Psoas muscle (tissue), 8 donors: ENCODE results near the gene GNB3. TPM values are rescaled to one million over a fixed set of nuclear protein-coding genes. Genes with fewer than 3 reads are reported as not detected.
A peak's percentile ranks its signal among the peaks of the same experiment; 100 is the strongest.

Source experiments
- ATAC-seq, 4 donors: fragments of 200-7000 bp; cut with Tn5 transposase; one replicate each; pipeline ENCODE4 v1.9.1; 2020; ENCODE audit warnings: moderate library complexity in 3 of 4, mild to moderate bottlenecking in 2 of 4
- DNase-seq, 2 donors: peaks; one replicate each; pipeline ENCODE4 v3.0.0-alpha.2; 2020
- H3K27ac ChIP-seq: fragments of 200-600 bp; one replicate; pipeline ENCODE4 v1.8.0; 2022
- H3K27me3 ChIP-seq, 3 donors: fragments of 200-600 bp in 1 of 3; one replicate each; pipeline versions ENCODE4 v1.6.1 to v1.8.0; 2013 to 2022; ENCODE audit warnings: low read length in 2 of 3, mild to moderate bottlenecking in 2 of 3, moderate library complexity in 1 of 3; ENCODE audit not compliant: insufficient read depth in 3 of 3
- H3K36me3 ChIP-seq, 2 donors: fragments of 200-600 bp in 1 of 2; one replicate each; pipeline versions ENCODE4 v1.6.1 to v1.8.0; 2013 to 2022; ENCODE audit warnings: low read depth in 1 of 2, mild to moderate bottlenecking in 1 of 2, moderate library complexity in 1 of 2; ENCODE audit not compliant: insufficient read depth in 1 of 2
- H3K4me1 ChIP-seq: fragments of 200-600 bp; one replicate; pipeline ENCODE4 v1.8.0; 2022
- H3K4me3 ChIP-seq: fragments of 200-600 bp; one replicate; pipeline ENCODE4 v1.8.0; 2022; ENCODE audit warnings: mild to moderate bottlenecking
- H3K9me3 ChIP-seq: fragments of 200-600 bp; one replicate; pipeline ENCODE4 v1.8.0; 2022
- WGBS, 3 donors: extraction: QIAGEN DNeasy Blood & Tissue Kit; methylation state at CpG; one replicate each; pipeline versions ENCODE4 v1.1.6 to v1.1.7; 2013; 5-methylcytosine and 5-hydroxymethylcytosine counted together
- intact Hi-C, 2 donors: fragments of 100-400 bp; cut with DNase I; formaldehyde crosslinking; loops; one replicate each; pipeline versions ENCODE4 v1.11.0 to v1.14.2; 2022
- polyA plus RNA-seq, 3 donors: library from polyadenylated mRNA; stranded (reverse); fragments of 200-250 nt; gene quantifications; one replicate each; pipeline ENCODE4 v1.2.3, GENCODE V29; 2013
- total RNA-seq, 4 donors: library from RNA; stranded (reverse); fragmentation: NEBNext Ultra II Directional in 2 of 4; extraction: Animal tissue kit (Norgen Biotek cat#: 25700) in 2 of 4; gene quantifications; one replicate each; pipeline versions ENCODE4 v1.2.1 to v1.2.4, GENCODE V29; 2021 to 2023
- TF ChIP-seq, protein P1 (sequence below): fragments of 200-600 bp; IDR thresholded peaks from one replicate; pipeline ENCODE4 v1.8.0; 2022; ENCODE audit warnings: antibody characterized with exemption
- donor health status: healthy with polysubstance abuse.
- donor health status: DM: no; HTN: no; CAD: no; lungs with moderate emphysema.
- donor health status: Bipolar disorder and iron deficiency.
- donor health status: healthy.
- donor health status: DM: yes; HTN: yes; CAD: no.
- donor health status: DM: no; HTN: no; CAD: no.
- donor health status: DM: no; HTN: no; CAD: no.
- donor health status: DM: yes; HTN: yes; CAD: no.

GNB3 gene
- total and polyA plus RNA-seq, 7 donors = 0.13 to 0.69 (median 0.30) TPM

- 46 to 56% (median 46%) methylated on average over 12 of the region's 12 CpGs for WGBS, 3 donors
- Histone ChIP-seq H3K4me1 (peaks cover 3% of the 10 kb centered on the region), H3K27ac (no peak overlapping the region)
Measured at GRCh38 chr12:6824901-6825381, 15.8 kb upstream of the GNB3 start.

DNA sequence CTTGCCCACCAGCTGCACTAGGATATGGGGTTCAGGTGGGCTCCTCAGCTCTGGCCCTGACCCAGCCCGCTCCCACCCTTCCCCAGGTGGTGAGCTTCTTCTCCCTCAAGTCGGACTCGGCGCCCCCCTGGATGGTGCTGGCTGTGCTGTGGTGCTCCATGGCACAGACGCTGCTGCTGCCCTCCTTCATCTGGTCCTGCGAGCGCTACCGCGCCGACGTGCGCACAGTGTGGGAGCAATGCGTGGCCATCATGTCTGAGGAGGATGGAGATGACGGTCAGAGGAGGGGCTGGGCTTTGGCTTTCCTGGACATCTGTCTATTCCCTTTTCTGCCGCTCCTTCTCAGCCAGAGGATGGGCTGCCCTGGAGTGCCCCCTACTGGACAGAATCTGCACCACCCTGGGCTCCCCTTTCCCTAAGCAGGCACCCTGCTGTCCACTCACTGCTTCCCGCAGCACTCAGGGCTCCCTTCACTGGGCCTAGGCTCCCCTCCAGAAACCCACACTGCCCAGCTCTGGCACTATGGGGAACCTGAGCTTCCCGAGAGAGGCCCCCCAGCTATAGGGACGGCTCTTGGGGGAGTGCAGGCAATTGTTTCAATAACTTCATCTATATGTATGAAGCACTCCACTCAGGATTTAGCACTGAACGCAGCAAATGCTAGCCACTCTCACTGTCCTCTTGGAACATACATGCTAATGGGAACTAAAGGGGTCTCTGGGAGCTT is 15.2 kb upstream of the GNB3 start:
- H3K27me3 ChIP-seq = peaks cover 0 to 70% (median 15%) of the 10 kb centered on the region in 3 donors
- no peak overlapping the region for H3K27ac ChIP-seq
- whole genome bisulfite sequencing, 3 donors = 10 to 12% (median 12%) methylated on average over 17 to 19 of the region's 19 CpGs
- ATAC-seq (peak; percentile 79 to 83 (median 82)), DNase-seq (peak; percentile 83 to 89)
- H3K4me1 ChIP-seq = peaks cover 3% of the 10 kb centered on the region
- H3K36me3 ChIP-seq = no peaks in the 10 kb centered on the region
- TF ChIP-seq, protein P1, sequence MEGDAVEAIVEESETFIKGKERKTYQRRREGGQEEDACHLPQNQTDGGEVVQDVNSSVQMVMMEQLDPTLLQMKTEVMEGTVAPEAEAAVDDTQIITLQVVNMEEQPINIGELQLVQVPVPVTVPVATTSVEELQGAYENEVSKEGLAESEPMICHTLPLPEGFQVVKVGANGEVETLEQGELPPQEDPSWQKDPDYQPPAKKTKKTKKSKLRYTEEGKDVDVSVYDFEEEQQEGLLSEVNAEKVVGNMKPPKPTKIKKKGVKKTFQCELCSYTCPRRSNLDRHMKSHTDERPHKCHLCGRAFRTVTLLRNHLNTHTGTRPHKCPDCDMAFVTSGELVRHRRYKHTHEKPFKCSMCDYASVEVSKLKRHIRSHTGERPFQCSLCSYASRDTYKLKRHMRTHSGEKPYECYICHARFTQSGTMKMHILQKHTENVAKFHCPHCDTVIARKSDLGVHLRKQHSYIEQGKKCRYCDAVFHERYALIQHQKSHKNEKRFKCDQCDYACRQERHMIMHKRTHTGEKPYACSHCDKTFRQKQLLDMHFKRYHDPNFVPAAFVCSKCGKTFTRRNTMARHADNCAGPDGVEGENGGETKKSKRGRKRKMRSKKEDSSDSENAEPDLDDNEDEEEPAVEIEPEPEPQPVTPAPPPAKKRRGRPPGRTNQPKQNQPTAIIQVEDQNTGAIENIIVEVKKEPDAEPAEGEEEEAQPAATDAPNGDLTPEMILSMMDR = peak; percentile 87
- intact Hi-C loops = loop anchor here (2.0 to 10.0 kb wide), 4 partner anchors 71 to 208 kb away; partner anchors contain the start of gene MLF2 (in 2 of the 2)
- no peak overlapping the region for H3K4me3 ChIP-seq
- no peaks in the 10 kb centered on the region for H3K9me3 ChIP-seq

More at GRCh38 chr12:6824901-6825381, 15.8 kb upstream of the GNB3 start:
- Histone ChIP-seq H3K27me3 (peaks cover 0 to 73% (median 15%) of the 10 kb centered on the region in 3 donors), H3K4me3 (no peak overlapping the region), H3K36me3 (no peaks in the 10 kb centered on the region), H3K9me3 (no peaks in the 10 kb centered on the region)
- DNase-seq (no peak), ATAC-seq (no peak)
- TF ChIP-seq, protein P1 = no peak
- intact Hi-C loops = loop anchor here (5.0 to 10.0 kb wide), 3 partner anchors 70 to 208 kb away; partner anchors contain the start of gene MLF2 (in 2 of the 2)

DNA sequence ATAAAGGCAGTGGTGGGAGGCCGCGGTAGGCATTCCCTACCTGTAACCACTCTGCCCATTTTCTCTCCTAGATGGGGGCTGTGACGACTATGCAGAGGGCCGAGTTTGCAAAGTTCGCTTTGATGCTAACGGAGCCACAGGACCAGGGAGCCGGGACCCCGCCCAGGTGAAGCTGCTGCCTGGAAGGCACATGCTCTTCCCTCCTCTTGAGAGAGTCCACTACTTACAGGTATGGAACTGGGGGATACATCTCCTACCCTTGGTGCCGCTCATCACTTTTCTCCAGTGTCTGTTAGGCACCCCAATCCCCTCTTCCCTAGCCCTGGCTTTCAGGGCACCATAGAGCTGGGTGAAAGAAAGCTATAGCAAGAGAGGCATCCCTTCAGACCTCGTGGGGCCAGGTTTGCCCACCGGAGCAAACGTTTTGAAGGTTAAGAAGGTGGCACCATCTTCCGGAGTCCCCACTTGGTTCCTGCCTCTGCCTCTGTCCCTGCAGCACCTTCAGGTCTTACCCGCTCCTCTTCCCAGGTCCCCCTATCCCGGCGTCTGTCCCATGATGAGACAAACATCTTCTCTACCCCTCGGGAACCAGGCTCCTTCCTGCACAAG is 14.5 kb upstream of the GNB3 start:
- no peaks in the 10 kb centered on the region for H3K36me3 ChIP-seq
- H3K27ac ChIP-seq = no peak overlapping the region
- ATAC-seq (no peak), DNase-seq (no peak)
- intact Hi-C loops = loop anchor here (2.0 to 10.0 kb wide), 4 partner anchors 71 to 209 kb away; partner anchors contain the start of gene MLF2 (in 2 of the 2)
- H3K4me1 ChIP-seq = peaks cover 3% of the 10 kb centered on the region
- H3K9me3 ChIP-seq = no peaks in the 10 kb centered on the region
- WGBS, 3 donors = 80 to 85% (median 84%) methylated on average over 17 of the region's 17 CpGs
- H3K4me3 ChIP-seq = no peak overlapping the region
- peaks cover 0 to 70% (median 15%) of the 10 kb centered on the region in 3 donors for H3K27me3 ChIP-seq
- TF ChIP-seq, protein P1 = no peak

- no peak overlapping the region for H3K4me3 ChIP-seq
- peaks cover 0 to 69% (median 13%) of the 10 kb centered on the region in 3 donors for H3K27me3 ChIP-seq
- no peak for ATAC-seq
Measured at GRCh38 chr12:6826734-6827436, 13.8 kb upstream of the GNB3 start.

More at GRCh38 chr12:6826734-6827436, 13.8 kb upstream of the GNB3 start:
- 71 to 77% (median 74%) methylated on average over 22 of the region's 22 CpGs for WGBS, 3 donors
- DNase-seq = no peak
- Histone ChIP-seq H3K27ac (no peak overlapping the region), H3K9me3 (no peaks in the 10 kb centered on the region), H3K4me1 (peaks cover 3% of the 10 kb centered on the region), H3K36me3 (no peaks in the 10 kb centered on the region)
- TF ChIP-seq, protein P1 = no peak
- intact Hi-C loops = loop anchor here (2.0 to 10.0 kb wide), 4 partner anchors 72 to 210 kb away; partner anchors contain the start of gene MLF2 (in 2 of the 2)
